H1 (cell line): ENCODE data around the gene ZNF804B. TPM values are rescaled to one million over a fixed set of nuclear protein-coding genes. Genes with fewer than 3 reads are reported as not detected.

Experiments used
- CTCF ChIA-PET: fragments of 300-600 bp; sonication (Branson Sonifier 250); formaldehyde crosslinking; loops from one replicate; lab custom pipeline; 2021; ENCODE audit not compliant: partially characterized antibody; lab: Charles Lee
- POLR2A ChIA-PET: fragments of 300-600 bp; sonication (Branson Sonifier 250); formaldehyde crosslinking; loops from one replicate; lab custom pipeline; 2021; ENCODE audit warnings: inconsistent platforms; ENCODE audit not compliant: partially characterized antibody; lab: Charles Lee
- DNase-seq, 2 experiments: peaks; one replicate each; pipeline versions ENCODE4 v3.0.0 to v3.0.0-alpha.2; 2010 to 2022; ENCODE audit warnings: low spot score in 2 of 2, low read depth in 1 of 2, mixed read lengths in 1 of 2
- FAIRE-seq: peaks from 2 replicates; lab custom pipeline; 2011; peaks lifted over from hg19 to GRCh38; lab: Jason Lieb, UNC
- H2AFZ ChIP-seq: 2 replicates; pipeline ENCODE4 v1.8.1; 2012; ENCODE audit warnings: low read length, inconsistent platforms
- H2AK5ac ChIP-seq: 2 replicates; pipeline ENCODE4 v1.6.1; 2013; ENCODE audit warnings: low read depth, low read length
- H2BK120ac ChIP-seq: replicated peaks from 2 replicates; pipeline ENCODE3; 2013; ENCODE audit warnings: low read depth, low read length, inconsistent platforms
- H2BK12ac ChIP-seq: 2 replicates; pipeline ENCODE4 v1.6.1; 2013; ENCODE audit warnings: low read depth, low read length
- H2BK15ac ChIP-seq: 2 replicates; pipeline ENCODE4 v1.6.1; 2013; ENCODE audit warnings: low read length
- H2BK20ac ChIP-seq: 2 replicates; pipeline ENCODE4 v1.6.1; 2013; ENCODE audit warnings: low read length
- H2BK5ac ChIP-seq: 2 replicates; pipeline ENCODE4 v1.6.1; 2013; ENCODE audit warnings: low read depth, low read length
- H3K14ac ChIP-seq: 2 replicates; pipeline ENCODE4 v1.6.1; 2013; ENCODE audit warnings: inconsistent platforms; ENCODE audit not compliant: insufficient read length
- H3K18ac ChIP-seq: 2 replicates; pipeline ENCODE4 v1.6.1; 2013; ENCODE audit warnings: low read length; ENCODE audit errors: extremely low read depth
- H3K23ac ChIP-seq: 2 replicates; pipeline ENCODE4 v1.6.1; 2013; ENCODE audit warnings: inconsistent platforms; ENCODE audit not compliant: insufficient read length
- H3K23me2 ChIP-seq: 2 replicates; pipeline ENCODE4 v1.6.1; 2013; ENCODE audit warnings: low read depth, low read length
- H3K27ac ChIP-seq: 2 replicates; pipeline ENCODE4 v1.6.1; 2011; ENCODE audit warnings: low read depth, low read length, inconsistent platforms
- H3K27me3 ChIP-seq, 4 experiments: replicated peaks in 1 of 4; 1 replicate in 1 of 4; 2 replicates in 3 of 4; pipeline versions ENCODE4 v1.6.1 to v1.8.1; 2011 to 2013; ENCODE audit warnings: low read length in 3 of 4, mild to moderate bottlenecking in 3 of 4, inconsistent platforms in 2 of 4, mixed read lengths in 2 of 4, moderate library complexity in 1 of 4; ENCODE audit not compliant: control insufficient read depth in 3 of 4, insufficient read depth in 3 of 4; ENCODE audit errors: extremely low read depth in 1 of 4
- H3K36me3 ChIP-seq, 4 experiments: 2 replicates each; pipeline versions ENCODE4 v1.6.1 to v1.8.1; 2011 to 2013; ENCODE audit warnings: mild to moderate bottlenecking in 4 of 4, low read length in 3 of 4, moderate library complexity in 2 of 4, control low read depth in 1 of 4, inconsistent platforms in 1 of 4; ENCODE audit not compliant: insufficient read depth in 4 of 4, control insufficient read depth in 2 of 4
- H3K4ac ChIP-seq: replicated peaks from 2 replicates; pipeline ENCODE3; 2013; ENCODE audit warnings: low read length, low read depth, mixed read lengths, inconsistent platforms; ENCODE audit not compliant: insufficient read length
- H3K4me1 ChIP-seq, 4 experiments: replicated peaks in 1 of 4; 1 replicate in 1 of 4; 2 replicates in 3 of 4; pipeline versions ENCODE4 v1.6.1 to v1.8.1; 2011 to 2013; ENCODE audit warnings: low read length in 3 of 4, inconsistent platforms in 2 of 4, mixed read lengths in 1 of 4; ENCODE audit not compliant: insufficient read depth in 4 of 4, control insufficient read depth in 3 of 4
- H3K4me2 ChIP-seq, 2 experiments: 2 replicates each; pipeline versions ENCODE4 v1.6.1 to v1.8.1; 2011 to 2013; ENCODE audit warnings: low read depth in 2 of 2, low read length in 2 of 2, control low read depth in 1 of 2, inconsistent platforms in 1 of 2, mild to moderate bottlenecking in 1 of 2; ENCODE audit not compliant: insufficient read depth in 1 of 2
- H3K4me3 ChIP-seq, 4 experiments: fragments of 200-600, 300-600 bp in 1 of 4; sonication (generic), shearing (Covaris generic), sonication (Bioruptor Twin) in 1 of 4; 2 replicates each; pipeline versions ENCODE4 v1.5.1 to v1.8.1; 2011 to 2016; ENCODE audit warnings: low read length in 4 of 4, low read depth in 3 of 4, control low read depth in 2 of 4, inconsistent platforms in 2 of 4, mild to moderate bottlenecking in 2 of 4, mixed read lengths in 1 of 4, moderate library complexity in 1 of 4; ENCODE audit not compliant: insufficient read depth in 2 of 4; ENCODE audit errors: extremely low read depth in 1 of 4
- H3K56ac ChIP-seq: replicated peaks from 2 replicates; pipeline ENCODE3; 2013; ENCODE audit warnings: low read depth, mild to moderate bottlenecking, mixed read lengths, low read length, inconsistent platforms; ENCODE audit not compliant: insufficient read length
- H3K79me1 ChIP-seq: 2 replicates; pipeline ENCODE4 v1.6.1; 2013; ENCODE audit warnings: low read depth, low read length, control low read depth
- H3K79me2 ChIP-seq, 2 experiments: 2 replicates each; pipeline versions ENCODE4 v1.6.1 to v1.8.1; 2012 to 2013; ENCODE audit warnings: low read length in 2 of 2, mild to moderate bottlenecking in 2 of 2, inconsistent platforms in 1 of 2; ENCODE audit not compliant: insufficient read depth in 2 of 2, control insufficient read depth in 1 of 2
- H3K9ac ChIP-seq, 4 experiments: replicated peaks in 1 of 4; 1 replicate in 1 of 4; 2 replicates in 3 of 4; pipeline versions ENCODE4 v1.6.1 to v1.8.1; 2011 to 2013; ENCODE audit warnings: low read depth in 3 of 4, low read length in 3 of 4, control low read depth in 2 of 4, mild to moderate bottlenecking in 2 of 4, moderate library complexity in 2 of 4, inconsistent platforms in 1 of 4; ENCODE audit errors: extremely low read depth in 1 of 4
- H3K9me3 ChIP-seq, 2 experiments: 2 replicates each; pipeline versions ENCODE4 v1.6.1 to v1.8.1; 2012 to 2013; ENCODE audit warnings: mild to moderate bottlenecking in 2 of 2, moderate library complexity in 2 of 2, control low read depth in 1 of 2, inconsistent platforms in 1 of 2, low read depth in 1 of 2, low read length in 1 of 2, mixed read lengths in 1 of 2; ENCODE audit not compliant: insufficient read depth in 2 of 2
- H4K20me1 ChIP-seq, 2 experiments: replicated peaks in 1 of 2; 2 replicates each; pipeline versions ENCODE3 to v1.8.1; 2011 to 2013; ENCODE audit warnings: inconsistent platforms in 2 of 2, low read length in 2 of 2, mild to moderate bottlenecking in 1 of 2; ENCODE audit not compliant: insufficient read depth in 2 of 2, control insufficient read depth in 1 of 2
- H4K5ac ChIP-seq: 2 replicates; pipeline ENCODE4 v1.6.1; 2013; ENCODE audit warnings: low read length, low read depth, mixed read lengths, inconsistent platforms; ENCODE audit not compliant: insufficient read length
- H4K8ac ChIP-seq: 2 replicates; pipeline ENCODE4 v1.8.0; 2013; ENCODE audit warnings: mild to moderate bottlenecking, moderate library complexity, low read length, inconsistent platforms; ENCODE audit not compliant: insufficient read depth; ENCODE audit errors: extremely low read depth
- H4K91ac ChIP-seq: replicated peaks from 2 replicates; pipeline ENCODE3; 2013; ENCODE audit warnings: low read length, mixed read lengths, inconsistent platforms; ENCODE audit not compliant: insufficient read length
- CREB1 ChIP-seq: IDR thresholded peaks from 2 replicates; pipeline ENCODE4 v1.6.1; 2012; ENCODE audit warnings: inconsistent platforms
- CTBP2 ChIP-seq: IDR thresholded peaks from 2 replicates; pipeline ENCODE4 v1.7.0; 2011; ENCODE audit warnings: borderline replicate concordance, mild to moderate bottlenecking, moderate library complexity, mixed read lengths, low read length; ENCODE audit not compliant: insufficient read depth, insufficient read length
- EGR1 ChIP-seq: IDR thresholded peaks from 2 replicates; pipeline ENCODE4 v1.6.1; 2011; ENCODE audit warnings: low read depth, low read length, borderline replicate concordance
- FOSL1 ChIP-seq: IDR thresholded peaks from 2 replicates; pipeline ENCODE4 v1.6.1; 2011; ENCODE audit warnings: mild to moderate bottlenecking, low read depth, low read length, moderate library complexity; ENCODE audit not compliant: insufficient read depth
- NANOG ChIP-seq: IDR thresholded peaks from 2 replicates; pipeline ENCODE4 v1.6.1; 2011; ENCODE audit warnings: low read length, low read depth, mild to moderate bottlenecking, inconsistent platforms; ENCODE audit not compliant: insufficient read depth, poor library complexity, severe bottlenecking
- NRF1 ChIP-seq: IDR thresholded peaks from 2 replicates; pipeline ENCODE4 v1.6.1; 2011; ENCODE audit warnings: mild to moderate bottlenecking, low read depth, low read length, improper control_type of control experiment
- RNF2 ChIP-seq: fragments of 200-900, 300-1000 bp; sonication (generic); IDR thresholded peaks from 2 replicates; pipeline ENCODE4 v1.7.1; 2016; ENCODE audit warnings: borderline replicate concordance, low read depth, mild to moderate bottlenecking, antibody characterized with exemption, low read length; ENCODE audit not compliant: poor library complexity, severe bottlenecking; ENCODE audit errors: missing control alignments
- RXRA ChIP-seq: IDR thresholded peaks from 2 replicates; pipeline ENCODE4 v1.6.1; 2011; ENCODE audit warnings: low read depth, mild to moderate bottlenecking, low read length, moderate library complexity; ENCODE audit not compliant: insufficient read depth
- SIRT6 ChIP-seq: IDR thresholded peaks from one replicate; pipeline ENCODE4 v1.7.1; 2012; ENCODE audit warnings: low read length, inconsistent platforms
- SP1 ChIP-seq: IDR thresholded peaks from 2 replicates; pipeline ENCODE4 v1.6.1; 2011; ENCODE audit warnings: low read depth, low read length
- TEAD4 ChIP-seq: IDR thresholded peaks from 2 replicates; pipeline ENCODE4 v1.6.1; 2012; ENCODE audit warnings: low read depth, low read length, inconsistent platforms, mixed read lengths
- WGBS, 2 experiments: shearing (Covaris generic) in 1 of 2; methylation state at CpG; one replicate each; pipeline versions ENCODE4 v1.1.6 to v1.1.7; 2013 to 2015; ENCODE audit warnings: low lambda C conversion rate in 2 of 2, mixed read lengths in 2 of 2, inconsistent platforms in 1 of 2, low coverage in 1 of 2, missing lambda C conversion rate in 1 of 2; ENCODE audit not compliant: insufficient replicate concordance in 2 of 2, insufficient coverage in 1 of 2, insufficient read length in 1 of 2; ENCODE audit errors: extremely low coverage in 1 of 2, missing lambda C conversion rate in 1 of 2; 5-methylcytosine and 5-hydroxymethylcytosine counted together
- polyA plus RNA-seq, 7 experiments: library from polyadenylated mRNA; depleted of rRNA in 3 of 7; stranded (reverse) in 5 of 7; unstranded in 2 of 7; fragments of >200 nt in 5 of 7; fragments of 200-250 nt in 2 of 7; gene quantifications; 1 replicate in 5 of 7; 2 replicates in 1 of 7; 4 replicates in 1 of 7; pipeline versions ENCODE4 v1.2.1 to v1.2.3, GENCODE V29; 2011 to 2013; ENCODE audit warnings: missing spikeins in 2 of 7, mixed read lengths in 2 of 7
- total RNA-seq: library from RNA; stranded (reverse); fragmentation: NEBNext Ultra II Directional; extraction: Animal tissue kit (Norgen Biotek cat#: 25700); gene quantifications from 2 replicates; pipeline ENCODE4 v1.2.1, GENCODE V29; 2021

Gene ZNF804B
- total and polyA plus RNA-seq, 2 of the 8 experiments (the other 6 are each of a cell fraction or from before 2014, with no cell fraction given) = not detected

DNA sequence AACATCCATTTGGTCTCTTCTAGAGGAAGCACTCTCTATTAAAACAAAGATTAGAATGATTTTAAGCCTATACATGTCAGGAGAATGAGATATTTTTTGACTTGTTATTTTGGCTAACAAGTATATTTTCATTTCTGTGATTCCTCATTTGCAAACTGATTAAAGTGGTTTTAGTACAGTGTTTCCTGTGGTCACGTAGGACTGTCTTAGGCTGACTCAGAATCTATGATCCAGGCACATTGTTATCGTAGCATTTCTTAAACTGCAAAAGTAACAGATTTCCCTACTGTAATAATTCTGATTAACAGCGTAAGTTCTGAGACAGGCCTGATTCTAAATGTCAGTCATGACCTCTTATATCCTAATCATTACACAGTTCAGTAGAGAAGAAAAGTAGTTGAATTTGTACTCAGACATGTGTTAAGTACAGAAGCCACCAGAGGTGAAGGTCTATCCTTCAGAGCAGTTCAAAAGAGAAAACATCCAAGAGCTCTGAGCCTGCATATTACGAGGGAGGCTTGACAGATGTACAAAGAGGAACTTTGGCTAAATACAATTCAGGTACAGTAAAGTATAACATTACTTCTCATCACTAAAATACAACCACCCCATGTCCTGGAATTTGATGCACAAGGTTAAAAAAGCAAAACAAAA, 160.1 kb downstream of the ZNF804B start:
- Histone ChIP-seq H3K56ac (no peak overlapping the region), H3K4me2 (no peak overlapping the region), H2BK5ac (no peak overlapping the region), H2AK5ac (no peak overlapping the region), H2AFZ (0 out of 2 replicates have a peak overlapping the region, but pooled peaks have one; percentile 16), H3K9me3 (no peaks in the 10 kb centered on the region), H4K20me1 (no peaks in the 10 kb centered on the region), H2BK120ac (no peak overlapping the region), H4K91ac (no peak overlapping the region), H3K4ac (no peak overlapping the region), H3K9ac (no peak overlapping the region; a peak in 1 of 7 replicates), H4K8ac (no peak overlapping the region), H3K4me1 (no peaks in the 10 kb centered on the region), H3K79me1 (no peaks in the 10 kb centered on the region), H3K18ac (no peak overlapping the region), H3K27ac (no peak overlapping the region), H2BK20ac (no peak overlapping the region), H3K23ac (no peak overlapping the region), H3K36me3 (no peaks in the 10 kb centered on the region), H3K23me2 (no peaks in the 10 kb centered on the region), H3K4me3 (no peak overlapping the region), H3K14ac (no peak overlapping the region), H2BK12ac (no peak overlapping the region), H3K79me2 (no peaks in the 10 kb centered on the region), H4K5ac (no peak overlapping the region), H3K27me3 (no peaks in the 10 kb centered on the region), H2BK15ac (no peak overlapping the region)
- whole genome bisulfite sequencing, 2 experiments = 84% methylated on average over 4 of the region's 4 CpGs; no CpG with 5 or more reads in 1 of the 2 experiments
- POLR2A ChIA-PET = no interaction called here
- no peak for TF ChIP-seq TEAD4
- TF ChIP-seq SIRT6 = no peak
- no peak for TF ChIP-seq EGR1
- TF ChIP-seq NANOG = no peak
- TF ChIP-seq CTBP2 = no peak
- no peak for TF ChIP-seq FOSL1
- no peak for TF ChIP-seq SP1
- TF ChIP-seq NRF1 = no peak
- TF ChIP-seq CREB1 = no peak
- TF ChIP-seq RXRA = no peak
- no peak for TF ChIP-seq RNF2
- DNase-seq (no peak), FAIRE-seq (no peak)
- CTCF ChIA-PET = no interaction called here
